Caco-2 (cell line): ENCODE results near the gene HS6ST2. TPM values are rescaled to one million over a fixed set of nuclear protein-coding genes. Genes with fewer than 3 reads are reported as not detected.

Source experiments
- BruUV-seq: library from RNA; stranded (reverse); fragments of 400-500 nt; replicated peaks from 2 replicates; lab custom pipeline; 2021; lab: Mats Ljungman, UMichigan
- CTCF ChIA-PET: fragments of 300-600 bp; sonication (Branson Sonifier 250); formaldehyde crosslinking; loops from one replicate; lab custom pipeline; 2022; ENCODE audit warnings: antibody characterized with exemption; lab: Charles Lee
- POLR2A ChIA-PET: fragments of 300-600 bp; sonication (Branson Sonifier 250); formaldehyde crosslinking; loops from one replicate; lab custom pipeline; 2022; ENCODE audit warnings: antibody characterized with exemption; lab: Charles Lee
- DNase-seq, 2 experiments: peaks; one replicate each; pipeline versions ENCODE4 v3.0.0 to v3.0.0-alpha.2; 2020 to 2022
- H3K27me3 ChIP-seq: replicated peaks from 2 replicates; pipeline ENCODE4 v1.6.0; 2011; ENCODE audit warnings: low read length; ENCODE audit not compliant: control insufficient read depth, insufficient read depth
- H3K36me3 ChIP-seq: 2 replicates; pipeline ENCODE4 v1.5.1; 2011; ENCODE audit warnings: low read length; ENCODE audit not compliant: control insufficient read depth, insufficient read depth
- H3K4me1 ChIP-seq: fragments of 250-450 bp; sonication (Bioruptor Pico); 2 replicates; pipeline ENCODE4 v1.5.1; 2020; ENCODE audit warnings: mild to moderate bottlenecking
- H3K4me3 ChIP-seq: 2 replicates; pipeline ENCODE4 v1.5.1; 2011; ENCODE audit warnings: low read depth, mild to moderate bottlenecking, control low read depth, low read length
- H3K9me3 ChIP-seq: fragments of 250-450 bp; sonication (Bioruptor Pico); 2 replicates; pipeline ENCODE4 v1.5.1; 2020; ENCODE audit warnings: mild to moderate bottlenecking, moderate library complexity
- H3K27ac Mint-ChIP-seq: one replicate; pipeline ENCODE4 v1.8.0; 2022; ENCODE audit warnings: mixed read lengths; ENCODE audit not compliant: unreplicated experiment
- H3K27me3 Mint-ChIP-seq: one replicate; pipeline ENCODE4 v1.8.0; 2022; ENCODE audit warnings: mixed read lengths; ENCODE audit not compliant: insufficient read depth, unreplicated experiment
- H3K36me3 Mint-ChIP-seq: one replicate; pipeline ENCODE4 v1.8.0; 2022; ENCODE audit warnings: mild to moderate bottlenecking, mixed read lengths; ENCODE audit not compliant: insufficient read depth, unreplicated experiment
- H3K4me1 Mint-ChIP-seq: one replicate; pipeline ENCODE4 v1.8.0; 2022; ENCODE audit warnings: low read depth, mixed read lengths; ENCODE audit not compliant: unreplicated experiment
- H3K4me3 Mint-ChIP-seq: one replicate; pipeline ENCODE4 v1.8.0; 2022; ENCODE audit warnings: mild to moderate bottlenecking, moderate library complexity, mixed read lengths; ENCODE audit not compliant: unreplicated experiment
- H3K9me3 Mint-ChIP-seq: one replicate; pipeline ENCODE4 v1.8.0; 2022; ENCODE audit warnings: mixed read lengths; ENCODE audit not compliant: unreplicated experiment
- intact Hi-C: fragments of 100-400 bp; cut with micrococcal nuclease; formaldehyde crosslinking; loops from one replicate; pipeline ENCODE4 v1.10.0; 2022; ENCODE audit not compliant: unreplicated experiment
- total RNA-seq: library from RNA; stranded (reverse); gene quantifications from 2 replicates; pipeline ENCODE4 v1.2.3, GENCODE V29; 2022
- TF ChIP-seq, protein P1 (sequence below), 2 experiments: fragments of 200-600 bp in 1 of 2; IDR thresholded peaks; 1 replicate in 1 of 2; 2 replicates in 1 of 2; pipeline versions ENCODE4 v1.5.1 to v1.8.0; 2011 to 2022; ENCODE audit warnings: antibody characterized with exemption in 1 of 2, control low read depth in 1 of 2, inconsistent platforms in 1 of 2, low read depth in 1 of 2, low read length in 1 of 2, mild to moderate bottlenecking in 1 of 2, moderate library complexity in 1 of 2; ENCODE audit not compliant: insufficient read depth in 1 of 2, severe bottlenecking in 1 of 2, unreplicated experiment in 1 of 2

HS6ST2 gene
- total RNA-seq, 1 experiment from 2014 or later: 34.9 TPM

DNA sequence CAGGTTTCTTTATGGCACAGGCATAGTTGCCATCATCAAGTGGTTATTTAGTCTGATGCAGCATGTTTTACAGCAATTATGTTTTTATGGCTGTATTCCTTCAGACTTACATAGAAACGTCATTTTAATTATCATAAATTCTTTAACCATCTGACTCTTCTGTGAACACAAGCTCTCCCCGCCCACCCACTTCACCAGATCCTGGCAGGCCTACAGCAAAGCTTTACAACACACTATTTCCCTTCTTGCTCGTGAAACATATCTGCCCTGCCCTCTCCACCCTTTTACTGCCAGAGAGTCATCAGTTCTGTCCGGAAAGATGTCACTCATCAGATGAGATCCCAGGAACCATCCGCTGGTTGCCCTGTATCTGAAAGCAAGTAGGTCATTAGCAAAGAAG lies 120.5 kb downstream of the HS6ST2 start:
- H3K27ac Mint-ChIP-seq: no peak overlapping the region

DNA sequence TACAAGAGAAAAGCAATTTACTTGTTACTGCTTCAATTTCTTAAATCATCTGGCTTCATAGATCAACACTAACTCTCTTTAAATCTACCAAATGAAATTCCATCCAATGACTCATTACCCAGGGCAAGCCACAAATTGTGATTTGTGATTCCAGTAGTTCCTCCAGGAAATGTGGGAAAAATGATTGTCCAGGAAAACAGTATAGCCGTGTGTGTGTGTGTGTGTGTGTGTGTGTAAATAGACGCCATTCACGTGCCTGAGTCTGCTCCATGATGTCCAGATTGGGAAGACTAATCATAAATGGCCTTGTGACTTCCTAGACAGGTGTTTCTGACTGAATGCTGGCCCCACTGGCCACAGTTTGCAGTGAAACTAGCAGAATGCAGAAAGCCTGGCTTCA lies 121.3 kb downstream of the HS6ST2 start:
- TF ChIP-seq, protein P1, sequence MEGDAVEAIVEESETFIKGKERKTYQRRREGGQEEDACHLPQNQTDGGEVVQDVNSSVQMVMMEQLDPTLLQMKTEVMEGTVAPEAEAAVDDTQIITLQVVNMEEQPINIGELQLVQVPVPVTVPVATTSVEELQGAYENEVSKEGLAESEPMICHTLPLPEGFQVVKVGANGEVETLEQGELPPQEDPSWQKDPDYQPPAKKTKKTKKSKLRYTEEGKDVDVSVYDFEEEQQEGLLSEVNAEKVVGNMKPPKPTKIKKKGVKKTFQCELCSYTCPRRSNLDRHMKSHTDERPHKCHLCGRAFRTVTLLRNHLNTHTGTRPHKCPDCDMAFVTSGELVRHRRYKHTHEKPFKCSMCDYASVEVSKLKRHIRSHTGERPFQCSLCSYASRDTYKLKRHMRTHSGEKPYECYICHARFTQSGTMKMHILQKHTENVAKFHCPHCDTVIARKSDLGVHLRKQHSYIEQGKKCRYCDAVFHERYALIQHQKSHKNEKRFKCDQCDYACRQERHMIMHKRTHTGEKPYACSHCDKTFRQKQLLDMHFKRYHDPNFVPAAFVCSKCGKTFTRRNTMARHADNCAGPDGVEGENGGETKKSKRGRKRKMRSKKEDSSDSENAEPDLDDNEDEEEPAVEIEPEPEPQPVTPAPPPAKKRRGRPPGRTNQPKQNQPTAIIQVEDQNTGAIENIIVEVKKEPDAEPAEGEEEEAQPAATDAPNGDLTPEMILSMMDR (IDR thresholded peaks at IDR 0.05; ENCODE audit: insufficient read depth in 1 of 2, low read depth in 1 of 2, low read length in 1 of 2, severe bottlenecking in 1 of 2, unreplicated experiment in 1 of 2): no peak
- BruUV-seq: no TSS peak
- Mint-ChIP-seq H3K4me1 (no peaks in the 10 kb centered on the region), H3K27me3 (no peaks in the 10 kb centered on the region), H3K4me3 (no peak overlapping the region), H3K9me3 (no peaks in the 10 kb centered on the region), H3K27ac (no peak overlapping the region), H3K36me3 (no peaks in the 10 kb centered on the region)
- H3K36me3 ChIP-seq: no peaks in the 10 kb centered on the region
- intact Hi-C loops: no loop called here
- no peaks in the 10 kb centered on the region for H3K9me3 ChIP-seq
- H3K27me3 ChIP-seq: no peaks in the 10 kb centered on the region
- DNase-seq: no peak
- POLR2A ChIA-PET: no interaction called here
- CTCF ChIA-PET: no interaction called here
- H3K4me1 ChIP-seq: no peaks in the 10 kb centered on the region
- no peak overlapping the region for H3K4me3 ChIP-seq

More for the DNA sequence above, 120.5 kb downstream of the HS6ST2 start:
- no peak for DNase-seq
- Mint-ChIP-seq H3K9me3 (no peaks in the 10 kb centered on the region), H3K4me1 (no peaks in the 10 kb centered on the region), H3K27me3 (no peaks in the 10 kb centered on the region), H3K36me3 (no peaks in the 10 kb centered on the region), H3K4me3 (no peak overlapping the region)
- H3K4me1 ChIP-seq: no peaks in the 10 kb centered on the region
- ChIA-PET POLR2A (no interaction called here), CTCF (no interaction called here)
- no TSS peak for BruUV-seq
- no peaks in the 10 kb centered on the region for H3K36me3 ChIP-seq
- TF ChIP-seq, protein P1 (IDR thresholded peaks at IDR 0.05; ENCODE audit: insufficient read depth in 1 of 2, low read depth in 1 of 2, low read length in 1 of 2, severe bottlenecking in 1 of 2, unreplicated experiment in 1 of 2): no peak
- intact Hi-C loops: no loop called here
- H3K4me3 ChIP-seq: no peak overlapping the region
- no peaks in the 10 kb centered on the region for H3K9me3 ChIP-seq
- no peaks in the 10 kb centered on the region for H3K27me3 ChIP-seq

DNA sequence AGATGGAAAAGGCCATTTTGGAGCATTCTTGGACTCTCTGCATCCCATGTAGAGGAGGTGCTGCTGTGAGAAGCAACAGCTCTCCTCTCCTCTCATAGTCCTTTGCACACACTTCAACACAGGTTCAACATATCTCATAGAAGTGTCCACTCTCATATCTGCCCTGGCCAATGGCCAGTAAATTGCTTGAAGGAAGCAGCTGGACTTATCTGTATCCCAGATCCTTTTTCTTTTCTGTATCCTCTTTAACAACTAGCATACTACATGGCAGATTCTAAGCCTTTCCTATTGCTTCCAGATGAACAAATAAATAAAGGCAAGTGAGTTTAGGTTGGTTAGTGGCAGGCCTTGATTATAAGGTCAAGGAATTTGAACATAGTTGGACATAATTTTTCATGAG lies 122.0 kb downstream of the HS6ST2 start:
- POLR2A ChIA-PET: no interaction called here
- H3K4me3 Mint-ChIP-seq: no peak overlapping the region
- no peak for DNase-seq
- no TSS peak for BruUV-seq
- no peaks in the 10 kb centered on the region for H3K36me3 ChIP-seq
- TF ChIP-seq, protein P1 (IDR thresholded peaks at IDR 0.05; ENCODE audit: insufficient read depth in 1 of 2, low read depth in 1 of 2, low read length in 1 of 2, severe bottlenecking in 1 of 2, unreplicated experiment in 1 of 2): no peak
- H3K36me3 Mint-ChIP-seq: no peaks in the 10 kb centered on the region
- no peaks in the 10 kb centered on the region for H3K9me3 Mint-ChIP-seq
- H3K27me3 Mint-ChIP-seq: no peaks in the 10 kb centered on the region
- H3K4me3 ChIP-seq: no peak overlapping the region
- H3K9me3 ChIP-seq: no peaks in the 10 kb centered on the region
- no peaks in the 10 kb centered on the region for H3K4me1 Mint-ChIP-seq
- H3K4me1 ChIP-seq: no peaks in the 10 kb centered on the region
- CTCF ChIA-PET: no interaction called here
- intact Hi-C loops: no loop called here
- H3K27ac Mint-ChIP-seq: no peak overlapping the region
- no peaks in the 10 kb centered on the region for H3K27me3 ChIP-seq
